WI38 (cell line): ENCODE results near the gene PPARG.

Experiments
- H3K4me3 ChIP-seq: 2 replicates; pipeline ENCODE4 v1.5.1; 2011; ENCODE audit warnings: low read depth, mild to moderate bottlenecking, control low read depth, low read length
- TF ChIP-seq, protein P1 (sequence below): IDR thresholded peaks from 2 replicates; pipeline ENCODE4 v1.5.1; 2012; ENCODE audit warnings: low read depth, mild to moderate bottlenecking, control low read depth, low read length

PPARG gene

GRCh38 chr3:12352755-12353154, 63.9 kb downstream of the PPARG start:
- no peak overlapping the region for H3K4me3 ChIP-seq
- TF ChIP-seq, protein P1, sequence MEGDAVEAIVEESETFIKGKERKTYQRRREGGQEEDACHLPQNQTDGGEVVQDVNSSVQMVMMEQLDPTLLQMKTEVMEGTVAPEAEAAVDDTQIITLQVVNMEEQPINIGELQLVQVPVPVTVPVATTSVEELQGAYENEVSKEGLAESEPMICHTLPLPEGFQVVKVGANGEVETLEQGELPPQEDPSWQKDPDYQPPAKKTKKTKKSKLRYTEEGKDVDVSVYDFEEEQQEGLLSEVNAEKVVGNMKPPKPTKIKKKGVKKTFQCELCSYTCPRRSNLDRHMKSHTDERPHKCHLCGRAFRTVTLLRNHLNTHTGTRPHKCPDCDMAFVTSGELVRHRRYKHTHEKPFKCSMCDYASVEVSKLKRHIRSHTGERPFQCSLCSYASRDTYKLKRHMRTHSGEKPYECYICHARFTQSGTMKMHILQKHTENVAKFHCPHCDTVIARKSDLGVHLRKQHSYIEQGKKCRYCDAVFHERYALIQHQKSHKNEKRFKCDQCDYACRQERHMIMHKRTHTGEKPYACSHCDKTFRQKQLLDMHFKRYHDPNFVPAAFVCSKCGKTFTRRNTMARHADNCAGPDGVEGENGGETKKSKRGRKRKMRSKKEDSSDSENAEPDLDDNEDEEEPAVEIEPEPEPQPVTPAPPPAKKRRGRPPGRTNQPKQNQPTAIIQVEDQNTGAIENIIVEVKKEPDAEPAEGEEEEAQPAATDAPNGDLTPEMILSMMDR = no peak

- H3K4me3 ChIP-seq = no peak overlapping the region
- TF ChIP-seq, protein P1 = no peak
These were observed 65.1 kb downstream of the PPARG start for GRCh38 chr3:12353796-12354525.

DNA sequence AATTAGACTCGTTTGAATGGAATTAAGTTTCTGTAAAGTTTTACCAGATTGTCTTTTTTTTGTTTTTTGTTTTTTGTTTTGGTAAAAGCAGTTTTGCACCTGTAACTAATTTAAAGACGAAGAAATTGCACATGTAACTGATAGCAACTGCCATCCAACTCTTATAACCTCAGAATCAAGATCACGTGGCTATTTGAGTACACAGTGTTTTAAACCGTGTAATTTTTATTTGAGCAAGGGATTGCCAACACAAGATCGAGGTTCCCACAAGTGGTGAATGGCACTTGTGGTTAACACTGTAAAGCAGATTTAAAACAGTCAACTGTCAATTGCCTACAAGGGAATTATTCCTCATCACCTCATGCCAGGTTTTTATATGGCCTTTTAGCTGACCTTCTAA, 67.3 kb downstream of the PPARG start:
- H3K4me3 ChIP-seq = no peak overlapping the region
- TF ChIP-seq, protein P1 = no peak

DNA sequence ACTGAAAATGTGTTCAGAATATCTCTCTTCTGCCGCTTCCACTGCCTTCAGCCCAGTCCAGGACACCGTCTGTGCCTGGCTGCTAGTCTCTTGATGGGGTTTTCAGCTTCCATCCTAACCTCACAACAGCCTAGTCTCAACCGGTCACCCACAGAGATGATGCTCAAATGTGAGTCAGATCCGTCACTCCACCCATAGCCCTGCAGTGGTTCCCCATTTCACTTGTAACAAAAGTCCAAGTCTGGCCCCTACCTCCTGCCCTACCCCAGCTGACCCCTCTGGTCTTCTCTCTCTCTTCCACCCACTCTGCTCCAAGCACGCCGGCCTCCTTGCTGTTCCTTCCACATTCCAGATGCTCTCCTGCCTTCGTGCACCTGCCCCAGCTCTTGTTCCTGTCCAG, 68.1 kb downstream of the PPARG start:
- TF ChIP-seq, protein P1 = no peak
- no peak overlapping the region for H3K4me3 ChIP-seq

DNA sequence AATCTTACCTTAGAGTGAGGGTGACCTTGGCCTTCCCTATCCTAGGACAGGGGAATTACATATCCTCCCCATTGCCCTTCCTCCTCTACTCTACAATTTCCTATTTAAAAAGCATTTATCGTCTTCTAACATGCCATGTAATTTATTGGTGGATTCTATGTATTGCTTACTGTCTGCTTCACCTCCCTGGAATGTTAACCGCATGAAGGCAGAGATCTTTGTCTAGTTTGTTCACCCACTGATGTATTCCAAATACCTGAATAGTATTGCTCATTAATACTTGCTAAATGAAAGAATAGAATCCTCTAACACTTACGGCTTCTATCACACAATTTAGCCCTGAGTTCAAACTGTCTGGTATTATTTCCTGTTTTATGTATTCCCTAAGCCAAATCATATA, 68.6 kb downstream of the PPARG start:
- TF ChIP-seq, protein P1 = no peak

DNA sequence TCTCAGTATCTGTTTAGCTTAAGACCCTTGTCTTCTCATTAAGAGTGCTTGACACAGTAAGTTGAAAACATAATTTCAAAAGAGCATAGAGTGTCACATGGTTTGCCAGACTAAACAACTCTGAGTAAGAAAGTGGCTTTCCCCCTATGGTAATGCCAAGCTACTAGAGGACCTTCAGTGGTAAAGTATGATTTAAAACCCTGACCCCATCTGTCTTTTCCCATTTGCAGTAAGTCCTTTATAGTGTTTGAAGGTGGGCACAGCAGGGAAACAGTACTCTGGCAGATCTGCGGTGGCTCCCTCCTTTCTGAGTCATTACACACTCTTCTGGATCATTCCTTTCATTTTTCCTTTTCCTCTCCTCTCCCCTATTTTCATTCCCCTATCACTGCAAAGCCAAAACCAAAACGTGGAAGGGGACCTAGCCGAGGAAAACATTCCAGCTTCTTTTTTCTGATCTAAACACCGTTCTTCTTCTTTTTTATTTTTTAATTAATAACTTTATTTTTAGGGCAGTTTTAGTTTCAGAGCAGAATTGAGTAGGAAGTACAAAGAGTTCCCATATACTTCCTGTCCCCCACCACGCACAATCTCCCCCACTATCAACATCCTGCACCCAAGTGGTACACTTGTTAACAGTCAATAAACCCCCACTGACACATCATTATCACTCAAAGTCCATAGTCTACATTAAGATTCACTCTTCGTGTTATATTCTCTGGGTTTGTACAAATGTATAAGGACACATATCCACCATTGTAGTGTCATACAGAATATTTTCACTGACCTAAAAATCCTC, 74.7 kb downstream of the PPARG start:
- TF ChIP-seq, protein P1 = no peak
- no peak overlapping the region for H3K4me3 ChIP-seq

More for the DNA sequence above, 68.6 kb downstream of the PPARG start:
- no peak overlapping the region for H3K4me3 ChIP-seq

DNA sequence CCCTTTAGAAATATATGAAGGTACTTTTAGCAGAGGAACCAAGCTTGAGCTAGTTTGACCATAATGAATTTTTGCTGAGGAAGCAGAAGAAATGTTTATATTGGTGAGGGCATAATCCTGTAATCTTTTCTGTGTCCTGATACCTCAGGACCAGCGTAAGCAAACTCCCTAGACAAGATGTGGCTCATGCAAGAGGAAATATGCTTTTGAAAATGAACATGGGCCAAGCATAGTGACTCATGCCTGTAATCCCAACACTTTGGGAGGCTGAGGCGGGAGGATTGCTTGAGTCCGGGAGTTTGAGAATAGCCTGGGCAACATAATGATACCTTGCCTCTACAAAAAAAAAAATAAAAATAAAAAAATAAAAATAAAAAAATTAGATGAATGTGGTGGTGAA, 78.5 kb downstream of the PPARG start:
- TF ChIP-seq, protein P1 = no peak
- H3K4me3 ChIP-seq = no peak overlapping the region
